Cerebellar cortex (tissue), 1 donor: Measurements from ENCODE around the gene SOBP.
A peak's percentile ranks its signal among the peaks of the same experiment; 100 is the strongest.
"Not testable (repeated sequence)": the region's sequence is repeated elsewhere in the genome, so short reads cannot be mapped to it uniquely, and the experiment has no call there.

Source experiments
- DNase-seq: peaks from one replicate; pipeline ENCODE4 v3.0.0-alpha.2; 2015; ENCODE audit warnings: low spot score

The SOBP gene, protein sequence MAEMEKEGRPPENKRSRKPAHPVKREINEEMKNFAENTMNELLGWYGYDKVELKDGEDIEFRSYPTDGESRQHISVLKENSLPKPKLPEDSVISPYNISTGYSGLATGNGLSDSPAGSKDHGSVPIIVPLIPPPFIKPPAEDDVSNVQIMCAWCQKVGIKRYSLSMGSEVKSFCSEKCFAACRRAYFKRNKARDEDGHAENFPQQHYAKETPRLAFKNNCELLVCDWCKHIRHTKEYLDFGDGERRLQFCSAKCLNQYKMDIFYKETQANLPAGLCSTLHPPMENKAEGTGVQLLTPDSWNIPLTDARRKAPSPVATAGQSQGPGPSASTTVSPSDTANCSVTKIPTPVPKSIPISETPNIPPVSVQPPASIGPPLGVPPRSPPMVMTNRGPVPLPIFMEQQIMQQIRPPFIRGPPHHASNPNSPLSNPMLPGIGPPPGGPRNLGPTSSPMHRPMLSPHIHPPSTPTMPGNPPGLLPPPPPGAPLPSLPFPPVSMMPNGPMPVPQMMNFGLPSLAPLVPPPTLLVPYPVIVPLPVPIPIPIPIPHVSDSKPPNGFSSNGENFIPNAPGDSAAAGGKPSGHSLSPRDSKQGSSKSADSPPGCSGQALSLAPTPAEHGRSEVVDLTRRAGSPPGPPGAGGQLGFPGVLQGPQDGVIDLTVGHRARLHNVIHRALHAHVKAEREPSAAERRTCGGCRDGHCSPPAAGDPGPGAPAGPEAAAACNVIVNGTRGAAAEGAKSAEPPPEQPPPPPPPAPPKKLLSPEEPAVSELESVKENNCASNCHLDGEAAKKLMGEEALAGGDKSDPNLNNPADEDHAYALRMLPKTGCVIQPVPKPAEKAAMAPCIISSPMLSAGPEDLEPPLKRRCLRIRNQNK

DNA sequence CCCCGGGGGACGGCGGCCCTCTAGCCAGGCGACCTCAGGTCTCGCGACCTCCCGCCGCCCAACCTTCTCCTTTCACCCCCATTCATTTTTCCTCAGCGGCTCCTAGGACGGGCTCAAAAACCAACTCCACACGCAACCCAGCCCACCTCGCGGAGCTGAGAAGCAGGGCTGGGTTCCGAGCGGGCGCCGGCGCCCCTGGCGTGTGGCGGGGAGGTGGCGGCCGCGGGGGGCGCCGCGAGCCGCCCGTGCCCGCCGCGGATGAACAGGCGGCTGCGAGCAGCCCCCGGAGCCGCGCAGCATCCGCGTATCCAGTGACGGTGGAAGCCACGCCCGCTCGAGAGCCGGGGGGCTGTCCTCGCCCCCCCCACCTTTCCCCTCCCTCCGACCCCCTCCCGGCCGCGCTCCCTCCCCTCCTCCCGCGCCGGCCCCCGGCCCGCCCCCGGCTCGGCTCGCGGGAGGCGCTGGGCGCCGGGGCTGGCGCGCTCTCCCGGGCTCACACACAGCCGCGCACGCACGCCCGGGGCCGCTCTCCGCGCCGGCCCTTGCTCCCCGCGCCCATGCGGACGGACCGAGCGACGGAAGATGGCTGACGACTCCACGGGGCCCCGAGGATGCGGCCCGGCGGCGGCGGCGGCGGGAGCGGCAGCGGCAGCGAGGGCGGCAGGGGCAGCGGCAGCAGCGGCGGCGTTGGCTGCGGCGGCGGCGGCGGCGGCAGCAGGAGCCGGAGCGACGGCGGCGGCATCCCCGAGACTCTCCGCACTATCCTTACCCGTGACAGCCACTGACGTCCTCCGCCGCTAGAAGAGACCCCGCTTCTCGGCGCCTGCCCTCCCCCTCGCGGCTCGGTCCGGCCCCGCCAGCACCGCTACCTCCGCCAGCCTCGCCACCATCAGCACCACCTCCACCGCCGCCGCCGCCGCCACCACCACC is at the start of gene SOBP:
Gene SOBP (plus strand): TSS at position 482 of the 930 bp plus-strand sequence. CDS start 500 bp downstream, outside the sequence.
- DNase-seq, result peak; percentile 57

DNA sequence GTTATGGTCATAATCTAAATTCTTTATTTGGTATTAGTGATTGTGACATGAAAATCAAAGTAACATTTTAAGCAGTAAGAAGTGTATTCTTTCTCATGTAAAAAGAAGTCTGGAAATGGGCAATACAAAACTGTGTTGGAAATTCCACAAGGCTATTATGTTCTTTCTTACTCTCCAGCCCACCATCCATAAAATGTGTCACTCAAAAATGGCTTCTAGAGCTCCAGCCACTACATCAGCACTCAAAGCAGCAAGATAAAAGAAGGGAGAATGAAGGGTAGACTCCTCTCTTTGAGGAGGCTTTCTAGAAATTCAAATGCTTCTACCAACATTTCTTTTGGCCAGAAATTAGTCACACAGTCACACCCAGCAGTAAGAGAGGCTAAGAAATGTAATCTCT is 49.0 kb upstream of the SOBP start:
- DNase-seq, result no peak

DNA sequence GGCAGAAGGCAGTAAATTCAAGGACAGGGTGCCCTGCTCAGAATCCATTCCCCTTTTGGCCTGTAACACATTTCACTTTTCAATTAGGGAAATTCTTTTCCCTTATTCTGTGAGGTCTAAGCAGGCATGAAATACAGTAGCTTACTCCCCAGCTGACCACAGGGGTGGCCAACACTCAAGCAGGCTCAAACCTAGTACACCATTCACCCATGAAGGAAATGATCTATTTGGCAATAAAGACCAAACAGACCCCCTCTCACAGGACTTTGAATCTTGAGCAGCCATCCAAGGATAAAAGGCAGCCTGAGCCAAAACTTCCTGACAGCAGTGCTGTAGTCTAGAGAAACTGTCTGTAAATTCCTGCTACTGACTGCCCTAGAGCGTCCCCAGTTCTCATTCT is 48.2 kb upstream of the SOBP start:
- DNase-seq, result no peak

DNA sequence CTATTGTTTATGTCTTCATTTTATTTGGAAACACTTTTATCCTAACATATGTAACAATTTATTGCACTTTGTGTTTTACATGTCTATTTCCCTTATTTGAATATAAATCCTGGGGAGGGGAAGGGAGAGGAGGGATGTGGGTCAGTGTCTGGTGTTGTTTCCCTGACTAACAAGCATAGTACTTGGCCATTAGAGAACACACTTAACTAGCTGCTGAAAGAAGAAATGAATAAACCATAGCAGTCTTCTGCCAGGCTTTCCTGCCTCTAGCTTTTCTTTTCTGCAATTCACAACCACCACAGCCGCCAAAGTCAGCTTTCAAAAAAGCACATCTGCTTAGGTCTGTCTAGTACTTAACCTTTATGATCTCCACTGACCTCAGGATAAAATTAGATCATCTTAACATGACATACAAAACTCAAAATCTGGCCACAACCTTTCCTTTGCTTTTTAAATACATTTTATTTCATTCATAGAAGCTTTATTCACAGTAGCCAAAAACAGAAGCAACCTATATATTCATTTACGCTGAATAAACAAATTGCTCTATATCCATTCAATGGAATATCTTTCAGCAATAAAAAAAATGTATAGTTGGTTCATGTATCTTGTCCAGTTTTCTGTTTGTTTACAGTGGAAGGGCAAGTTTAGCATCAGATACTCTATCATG is 46.8 kb upstream of the SOBP start:
- no peak for DNase-seq

DNA sequence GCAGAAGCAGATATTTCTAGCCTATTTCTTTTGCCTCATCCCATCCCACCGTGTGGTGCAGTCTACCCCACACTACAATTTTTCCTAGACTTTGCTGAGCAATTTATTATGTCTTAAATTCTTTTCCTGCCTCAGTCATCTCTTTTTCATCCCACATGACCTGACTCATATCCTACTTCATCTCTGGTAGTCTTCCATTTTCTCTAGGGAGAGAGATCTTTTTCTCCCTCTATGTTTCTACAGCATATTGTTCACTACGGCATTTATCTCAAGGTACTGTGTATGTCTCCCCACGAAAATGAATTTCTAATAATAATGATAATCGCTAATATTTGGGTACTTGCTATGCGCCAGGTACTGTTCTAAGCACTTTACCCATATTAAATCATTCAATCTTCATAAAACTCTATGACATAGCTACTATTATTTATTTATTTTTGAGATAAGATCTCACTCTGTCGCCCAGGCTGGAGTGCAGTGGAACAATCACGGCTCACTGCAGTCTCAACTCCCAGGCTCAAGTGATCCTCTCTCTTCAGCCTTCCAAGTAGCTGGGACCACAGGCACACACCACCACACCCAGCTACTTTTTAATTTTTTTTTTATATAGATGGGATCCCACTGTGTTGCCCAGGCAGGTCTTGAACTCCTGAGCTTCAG is 46.2 kb upstream of the SOBP start:
- DNase-seq, result no peak

DNA sequence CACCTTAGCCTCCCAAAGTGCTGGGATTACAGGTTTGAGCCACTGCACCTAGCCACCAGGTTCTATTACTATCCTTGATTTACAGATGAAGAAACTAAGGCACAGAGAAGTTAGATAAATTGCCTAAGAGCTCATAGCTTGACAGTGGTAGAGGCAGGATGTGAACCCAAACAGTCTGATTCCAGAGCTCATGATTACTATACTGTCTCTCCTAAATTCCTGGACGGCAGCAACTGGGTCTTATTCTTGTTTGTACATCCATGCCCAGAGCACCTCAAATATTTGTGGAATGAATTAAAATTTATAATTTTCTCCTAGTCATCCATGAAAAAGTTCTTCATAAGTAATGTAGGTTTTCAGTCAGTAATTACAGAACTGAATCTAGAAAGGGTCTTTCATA is 45.6 kb upstream of the SOBP start:
- DNase-seq, result no peak

DNA sequence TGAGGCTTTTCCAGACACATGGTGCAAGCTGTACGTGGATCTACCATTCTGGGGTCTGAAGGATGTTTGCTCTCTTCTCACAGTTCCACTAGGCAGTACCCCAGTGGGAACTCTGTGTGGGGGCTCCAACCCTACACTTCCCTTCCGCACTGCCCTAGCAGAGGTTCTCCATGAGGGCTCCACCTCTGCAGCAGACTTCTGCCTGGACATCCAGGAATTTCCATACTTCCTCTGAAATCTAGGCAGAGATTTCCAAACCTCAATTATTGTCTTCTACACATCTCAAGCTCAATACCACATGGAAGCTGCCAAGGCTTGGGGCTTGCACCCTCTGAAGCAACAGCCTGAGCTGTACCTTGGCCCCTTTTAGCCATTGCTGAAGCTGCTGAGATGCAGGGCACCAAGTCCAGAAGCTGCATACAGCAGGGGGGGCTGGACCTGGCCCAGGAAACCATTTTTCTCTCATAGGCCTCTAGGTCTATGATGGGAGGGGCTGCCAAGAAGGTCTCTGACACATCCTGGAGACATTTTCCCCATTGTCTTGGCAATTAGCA is 42.2 kb upstream of the SOBP start:
- DNase-seq, result no peak

DNA sequence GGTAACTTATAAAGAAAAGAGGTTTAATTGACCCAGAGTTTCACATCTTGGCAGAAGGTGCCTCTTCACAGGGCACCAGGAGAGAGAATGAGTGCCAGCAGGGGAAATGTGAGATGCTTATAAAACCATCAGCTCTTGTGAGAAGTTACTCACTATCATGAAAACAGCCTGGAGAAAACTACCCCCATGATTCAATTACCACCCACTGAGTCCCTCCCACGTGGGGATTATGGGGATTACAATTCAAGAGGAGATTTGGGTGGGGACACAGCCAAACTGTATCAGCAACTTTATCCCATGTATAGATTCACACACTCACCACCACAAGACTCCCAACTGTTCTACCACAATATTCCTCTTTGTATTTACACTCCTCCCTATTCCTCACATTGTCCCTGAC is 41.1 kb upstream of the SOBP start:
- no peak for DNase-seq

DNA sequence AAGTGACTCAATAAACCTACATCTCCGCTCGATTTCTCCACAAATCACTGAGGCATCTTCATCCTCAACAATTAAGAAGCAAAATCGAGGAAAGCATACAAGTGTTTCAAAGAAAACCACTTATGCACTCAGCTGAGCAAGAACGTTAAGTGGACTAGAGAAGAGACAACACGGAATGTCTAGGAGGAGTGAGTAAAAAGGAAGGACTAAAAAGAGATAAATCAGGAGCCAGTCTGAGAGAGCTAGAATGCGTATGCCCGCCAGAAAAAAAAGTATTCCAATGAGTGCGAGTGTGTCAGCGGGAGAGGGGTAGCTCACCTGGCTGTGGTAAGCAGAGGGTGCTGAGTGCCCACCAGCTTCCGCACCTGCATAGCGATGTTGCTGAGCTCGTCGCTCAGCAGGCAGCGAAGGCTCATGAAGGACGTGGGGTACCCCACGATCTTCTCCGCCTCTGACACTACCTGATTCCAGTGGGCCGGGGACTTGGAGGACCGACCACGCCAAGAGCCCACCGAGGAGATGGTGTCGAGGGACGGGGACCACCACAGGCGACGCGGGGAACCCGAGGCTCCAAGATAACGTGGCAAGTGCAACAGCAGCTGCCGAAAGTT is 31.1 kb upstream of the SOBP start:
- peak; percentile 29 for DNase-seq

DNA sequence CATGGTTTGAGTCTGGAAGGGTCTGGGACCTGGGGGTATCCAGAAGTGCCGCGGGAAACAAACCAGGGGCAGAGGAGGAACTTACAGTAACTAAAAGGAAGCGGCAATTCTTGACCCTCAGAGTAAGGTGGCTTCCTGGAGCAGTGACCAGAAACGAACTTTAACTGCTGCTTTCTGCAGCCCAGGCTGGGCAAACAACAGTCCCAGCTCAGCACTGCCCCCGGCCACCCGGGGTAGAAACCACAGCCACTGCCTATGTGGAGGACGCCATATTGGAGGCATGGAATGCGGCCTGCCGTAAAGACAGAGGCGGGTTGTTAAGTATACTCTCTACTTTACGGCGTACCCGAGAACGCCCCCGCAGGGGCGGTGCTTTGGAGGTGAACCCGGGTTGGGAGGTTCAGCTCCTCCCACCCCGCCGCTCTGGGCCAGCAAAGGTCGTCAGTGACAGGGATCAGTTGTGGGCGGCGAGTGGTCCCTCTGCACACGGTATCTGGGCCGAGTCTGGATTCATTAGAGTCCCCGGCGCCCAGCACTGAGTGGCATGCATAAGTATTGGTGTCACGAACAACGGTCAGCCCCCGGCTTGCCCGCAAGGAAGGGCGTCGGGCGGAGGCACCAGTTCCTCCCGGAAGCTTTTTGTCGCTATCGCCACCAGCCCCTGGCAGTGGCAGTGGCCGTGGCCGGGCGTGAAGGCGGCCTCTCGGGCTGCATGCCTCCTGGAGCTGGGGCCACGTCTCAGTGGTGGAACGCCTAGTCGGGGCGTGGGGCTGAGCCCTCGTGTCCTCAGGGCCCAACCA is 30.4 kb upstream of the SOBP start, which contains the start of gene PDSS2:
Gene PDSS2 (minus strand): TSS at position 282 of the 800 bp plus-strand sequence. CDS start 279 bp downstream, at position 3.
- DNase-seq, result peak; percentile 98

DNA sequence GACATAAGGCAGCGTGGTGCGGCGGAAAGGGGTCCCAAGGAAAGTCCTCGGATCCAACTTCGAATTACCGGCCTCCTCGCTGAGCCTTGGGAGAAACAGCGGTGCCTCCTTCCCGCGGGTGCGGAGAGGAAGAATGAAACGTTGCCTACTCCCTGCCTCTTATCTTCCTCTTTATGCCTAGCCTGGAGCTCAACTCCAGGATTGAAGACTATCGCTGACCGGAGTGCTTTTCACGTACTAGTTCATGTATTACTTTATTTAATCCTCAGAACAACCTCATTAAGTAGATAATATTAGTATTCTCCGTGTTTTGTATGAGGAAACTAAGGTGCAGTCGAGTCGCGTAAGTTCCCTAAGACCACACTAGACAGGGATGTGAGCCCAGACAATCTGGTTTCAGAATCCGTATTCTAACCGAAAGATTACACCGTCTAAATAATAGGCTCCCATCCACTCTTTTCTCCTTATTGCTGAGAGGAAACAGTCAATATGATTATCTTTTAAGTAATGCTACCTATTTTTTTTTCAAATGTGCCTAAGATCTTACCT is 29.8 kb upstream of the SOBP start:
- peak; percentile 23 for DNase-seq

DNA sequence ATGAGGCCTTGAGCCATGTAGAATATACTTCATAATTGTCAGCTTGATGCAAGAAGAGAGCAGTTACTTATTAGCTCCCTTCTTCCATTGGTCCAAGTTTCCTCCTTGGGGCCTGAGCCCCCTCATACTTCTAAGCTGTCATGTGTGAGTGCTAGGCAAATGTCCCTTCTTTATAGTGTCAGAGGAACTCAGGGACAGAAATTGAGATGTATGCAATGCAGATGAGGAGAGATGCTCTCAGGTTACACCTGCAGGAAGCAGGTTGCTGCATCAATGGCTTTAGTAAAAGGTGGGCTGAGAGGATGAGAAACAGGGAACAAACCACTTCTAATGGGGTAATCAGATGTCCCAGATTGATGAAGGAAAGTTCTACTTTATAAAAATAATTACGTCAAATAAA is 23.9 kb upstream of the SOBP start:
- DNase-seq, result no peak

DNA sequence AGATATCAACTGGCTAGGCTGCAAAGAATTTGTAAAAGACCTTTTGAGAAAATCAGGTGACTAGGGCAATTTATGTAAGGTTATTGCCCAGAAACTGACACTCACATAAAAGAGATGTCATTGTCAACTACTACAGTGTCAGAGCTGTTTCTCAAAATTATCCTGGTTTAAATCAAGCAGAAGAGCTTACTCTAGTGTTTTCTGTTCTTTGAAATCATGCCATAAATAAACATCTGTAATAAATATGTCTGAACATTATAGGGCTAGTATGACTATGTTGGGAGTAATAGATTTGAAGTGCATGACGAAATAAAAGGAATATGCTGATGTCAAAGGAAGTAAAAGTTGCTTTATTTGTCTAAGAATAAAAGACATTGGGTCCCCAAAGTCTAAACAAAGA is 19.6 kb upstream of the SOBP start:
- no peak for DNase-seq

DNA sequence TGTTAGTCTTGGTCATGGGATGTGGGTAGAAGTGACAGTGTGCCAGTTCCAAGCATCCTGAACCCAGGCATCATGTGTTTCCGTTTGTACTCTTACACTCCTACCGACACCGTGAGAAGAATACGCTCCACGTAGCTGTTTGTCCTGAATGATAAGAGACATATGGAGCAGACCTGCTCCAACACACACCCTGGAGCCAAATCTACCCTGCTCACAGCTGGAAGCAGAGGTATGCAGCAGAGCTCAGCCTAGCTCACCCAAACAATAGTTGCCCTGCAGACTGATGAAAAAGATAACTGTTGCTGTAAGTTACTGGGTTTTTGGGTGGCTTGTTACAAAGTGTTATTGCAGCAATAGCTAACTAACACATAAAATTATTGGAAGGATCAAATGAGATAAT is 16.3 kb upstream of the SOBP start:
- DNase-seq, result no peak

DNA sequence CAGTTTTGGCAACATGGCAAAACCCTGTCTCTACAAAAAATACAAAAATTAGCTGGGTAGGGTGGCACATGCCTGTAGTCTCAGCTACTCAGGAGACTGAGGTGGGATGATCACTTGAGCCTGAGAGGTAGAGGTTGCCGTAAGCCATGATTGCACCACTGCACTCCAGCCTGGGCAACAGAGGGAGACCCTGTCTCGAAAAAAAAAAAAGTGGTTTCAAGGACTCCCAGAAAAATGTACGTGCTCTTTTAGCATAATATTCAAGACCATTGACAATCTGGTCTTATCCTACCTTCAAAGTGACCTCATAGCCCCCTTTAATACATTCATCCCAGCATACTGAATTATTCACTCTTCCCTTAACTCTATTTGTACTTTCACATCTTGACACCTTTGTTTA is 14.6 kb upstream of the SOBP start:
- DNase-seq, result not testable (repeated sequence)

DNA sequence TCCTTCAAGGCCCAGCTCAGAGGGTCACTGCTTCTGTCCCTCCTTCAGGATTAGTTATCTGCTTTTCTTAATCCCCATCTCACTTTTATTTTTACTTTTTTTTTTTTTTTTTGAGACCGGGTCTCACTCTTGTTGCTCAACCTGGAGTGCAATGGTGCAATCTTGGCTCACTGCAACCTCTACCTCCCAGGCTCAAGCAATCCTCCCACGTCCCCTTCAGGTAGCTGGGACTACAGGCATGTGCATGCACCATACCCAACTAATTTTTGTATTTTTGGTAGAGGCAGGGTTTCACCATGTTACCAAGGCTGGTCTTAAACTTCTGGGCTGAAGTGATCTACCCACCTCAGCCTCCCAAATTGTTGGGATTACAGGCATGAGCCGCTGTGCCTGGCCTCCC is 14.1 kb upstream of the SOBP start:
- not testable (repeated sequence) for DNase-seq

DNA sequence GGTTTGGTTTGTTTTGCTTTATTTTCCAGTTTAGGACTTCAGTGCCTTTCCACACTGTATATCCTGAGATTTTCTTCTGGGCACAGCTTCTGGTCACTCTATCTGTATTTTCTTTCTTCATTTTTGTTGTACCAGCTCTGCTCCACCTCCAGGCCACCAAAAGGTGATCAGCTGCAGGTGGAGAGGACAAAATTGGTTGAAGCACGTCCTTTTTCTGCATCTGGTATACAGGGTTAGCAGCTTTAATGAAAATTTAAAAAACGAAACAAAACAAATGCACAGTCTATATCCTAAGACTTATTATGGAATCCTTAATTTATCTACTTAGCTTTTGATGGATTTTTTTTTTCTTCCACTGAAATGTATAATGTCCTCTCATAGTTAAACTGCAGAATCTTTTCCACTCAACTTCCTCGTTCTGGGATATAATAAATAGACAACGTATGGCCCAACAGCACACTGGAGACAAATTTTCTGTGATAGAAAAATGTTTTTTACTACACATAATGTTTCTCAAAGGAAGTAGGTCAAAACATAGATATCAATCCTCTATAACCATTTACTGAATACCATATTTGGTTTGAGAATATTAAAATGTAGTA is 10.7 kb upstream of the SOBP start:
- no peak for DNase-seq

DNA sequence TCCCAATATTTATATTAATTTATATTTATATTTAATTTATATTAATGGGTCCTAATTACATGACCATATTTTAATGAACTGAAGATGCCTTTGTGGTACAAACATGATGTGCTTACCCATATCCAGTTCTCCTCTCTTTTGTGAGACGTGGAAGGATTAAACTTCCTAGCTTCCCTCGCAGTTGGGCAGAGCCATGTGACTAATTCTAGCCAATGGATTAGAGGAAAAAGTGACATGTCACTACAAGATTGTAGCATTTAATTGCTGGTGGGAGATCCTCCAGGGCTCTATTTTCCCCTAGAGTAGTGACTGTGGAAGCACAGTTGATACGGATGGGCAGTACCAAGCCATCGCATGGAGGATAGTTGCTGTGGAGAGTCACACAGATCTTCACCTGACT is 4.8 kb upstream of the SOBP start:
- DNase-seq, result no peak
